HUES48 (cell line): ENCODE measurements around the gene MYL10.

ENCODE experiments used
- H3K27ac ChIP-seq: one replicate; pipeline ENCODE4 v1.7.0; 2013; ENCODE audit warnings: low read depth, low read length, inconsistent platforms
- H3K27me3 ChIP-seq: 2 replicates; pipeline ENCODE4 v1.6.1; 2013; ENCODE audit warnings: mild to moderate bottlenecking, low read length; ENCODE audit not compliant: control insufficient read depth, insufficient read depth
- H3K36me3 ChIP-seq: 2 replicates; pipeline ENCODE4 v1.6.1; 2013; ENCODE audit warnings: low read length; ENCODE audit not compliant: control insufficient read depth, insufficient read depth
- H3K4me1 ChIP-seq: 2 replicates; pipeline ENCODE4 v1.6.1; 2013; ENCODE audit warnings: mild to moderate bottlenecking, low read length; ENCODE audit not compliant: control insufficient read depth, insufficient read depth
- H3K4me3 ChIP-seq: 2 replicates; pipeline ENCODE4 v1.5.1; 2013; ENCODE audit warnings: mild to moderate bottlenecking, low read depth, low read length
- H3K9ac ChIP-seq: 2 replicates; pipeline ENCODE4 v1.6.1; 2013; ENCODE audit warnings: mild to moderate bottlenecking, low read depth, low read length, moderate library complexity
- H3K9me3 ChIP-seq: 2 replicates; pipeline ENCODE4 v1.6.1; 2013; ENCODE audit warnings: low read length; ENCODE audit not compliant: control insufficient read depth, insufficient read depth

MYL10 gene

DNA sequence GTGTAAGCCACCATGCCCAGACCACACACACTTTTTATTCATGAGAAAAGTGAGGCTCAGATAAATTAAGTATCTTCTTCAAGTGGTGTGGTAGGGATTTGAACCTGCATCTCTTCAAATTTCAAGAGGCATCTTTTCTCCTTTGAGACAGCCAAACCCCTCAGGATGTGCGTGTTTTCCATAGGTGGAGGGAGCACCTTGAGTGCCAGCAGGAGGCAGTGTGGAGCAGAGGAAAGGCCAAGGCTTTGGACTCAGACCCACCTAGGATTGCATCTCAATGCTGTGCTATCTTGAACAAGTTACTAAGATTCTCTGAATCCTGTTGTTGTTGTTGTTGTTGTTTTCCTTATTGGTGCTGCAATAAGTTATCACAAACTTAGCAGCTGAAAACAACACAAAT lies 40.2 kb upstream of the MYL10 start:
- H3K36me3 ChIP-seq: no peaks in the 10 kb centered on the region
- peaks cover 9% of the 10 kb centered on the region for H3K4me1 ChIP-seq
- no peaks in the 10 kb centered on the region for H3K9me3 ChIP-seq
- no peak overlapping the region for H3K9ac ChIP-seq
- no peak overlapping the region for H3K27ac ChIP-seq
- no peaks in the 10 kb centered on the region for H3K27me3 ChIP-seq
- no peak overlapping the region for H3K4me3 ChIP-seq

DNA sequence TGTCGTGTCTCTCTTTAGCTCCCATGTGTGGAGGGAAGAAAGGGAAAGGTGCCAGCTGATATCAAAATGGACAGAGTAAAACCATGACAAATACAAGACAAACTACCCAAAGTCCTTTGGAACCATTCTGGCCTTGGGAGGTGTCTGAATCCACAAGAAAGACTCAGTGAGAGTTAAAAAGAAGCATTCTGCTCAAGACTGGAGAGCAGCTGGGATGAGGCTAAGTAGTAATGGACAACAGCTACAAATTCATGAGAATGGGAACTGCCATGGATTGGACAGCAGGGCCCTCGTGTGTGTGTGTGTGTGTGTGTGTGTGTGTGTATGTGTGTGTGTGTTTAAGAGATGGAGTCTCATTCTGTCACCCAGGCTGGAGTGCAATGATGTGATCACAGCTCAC lies 39.6 kb upstream of the MYL10 start:
- H3K27ac ChIP-seq: no peak overlapping the region
- peaks cover 13% of the 10 kb centered on the region for H3K4me1 ChIP-seq
- no peaks in the 10 kb centered on the region for H3K9me3 ChIP-seq
- H3K36me3 ChIP-seq: no peaks in the 10 kb centered on the region
- H3K27me3 ChIP-seq: no peaks in the 10 kb centered on the region
- H3K4me3 ChIP-seq: no peak overlapping the region
- H3K9ac ChIP-seq: no peak overlapping the region

DNA sequence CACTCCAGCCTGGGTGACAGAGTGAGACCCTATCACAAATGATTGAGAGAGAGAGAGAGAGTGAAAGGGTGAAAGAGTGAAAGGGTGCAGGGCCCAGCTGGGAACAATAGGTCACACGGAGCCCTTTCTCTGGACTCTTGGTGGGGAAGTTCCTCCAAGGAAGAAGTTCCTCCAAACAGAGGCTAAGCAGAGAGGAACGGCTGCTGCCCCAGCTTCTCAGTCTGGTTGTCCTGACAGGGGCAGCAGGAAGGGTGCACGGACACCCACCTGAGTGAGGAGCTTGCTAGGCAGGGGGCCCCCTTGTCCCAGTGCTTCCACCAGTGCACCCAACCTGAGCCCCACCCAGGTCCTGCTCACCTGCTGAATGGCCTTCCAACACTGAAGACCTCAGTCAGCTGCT lies 38.8 kb upstream of the MYL10 start:
- Histone ChIP-seq H3K4me1 (peaks cover 13% of the 10 kb centered on the region), H3K27ac (no peak overlapping the region), H3K27me3 (no peaks in the 10 kb centered on the region), H3K9me3 (no peaks in the 10 kb centered on the region), H3K4me3 (no peak overlapping the region), H3K36me3 (no peaks in the 10 kb centered on the region), H3K9ac (no peak overlapping the region)

DNA sequence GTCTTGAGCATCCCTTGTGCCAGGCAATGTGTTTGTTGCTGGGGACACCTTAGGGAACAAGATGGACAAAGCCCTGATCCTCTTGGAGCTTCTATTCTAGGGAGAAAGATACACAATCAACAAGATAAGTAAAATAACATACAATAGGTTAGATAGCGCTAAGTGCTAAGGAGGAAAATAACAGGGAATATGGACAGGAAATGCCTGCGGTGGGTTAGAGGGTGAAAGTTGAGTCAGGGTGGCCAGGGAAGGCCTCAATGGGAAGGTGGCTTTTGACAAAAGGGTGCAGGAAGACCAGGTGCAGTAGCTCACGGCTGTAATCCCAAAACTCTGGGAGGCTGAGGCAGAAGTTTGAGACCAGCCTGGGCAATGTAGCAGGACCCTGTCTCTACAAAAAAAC lies 38.3 kb upstream of the MYL10 start:
- H3K36me3 ChIP-seq: no peaks in the 10 kb centered on the region
- H3K4me3 ChIP-seq: no peak overlapping the region
- no peaks in the 10 kb centered on the region for H3K27me3 ChIP-seq
- peaks cover 13% of the 10 kb centered on the region for H3K4me1 ChIP-seq
- no peak overlapping the region for H3K9ac ChIP-seq
- no peaks in the 10 kb centered on the region for H3K9me3 ChIP-seq
- H3K27ac ChIP-seq: no peak overlapping the region

DNA sequence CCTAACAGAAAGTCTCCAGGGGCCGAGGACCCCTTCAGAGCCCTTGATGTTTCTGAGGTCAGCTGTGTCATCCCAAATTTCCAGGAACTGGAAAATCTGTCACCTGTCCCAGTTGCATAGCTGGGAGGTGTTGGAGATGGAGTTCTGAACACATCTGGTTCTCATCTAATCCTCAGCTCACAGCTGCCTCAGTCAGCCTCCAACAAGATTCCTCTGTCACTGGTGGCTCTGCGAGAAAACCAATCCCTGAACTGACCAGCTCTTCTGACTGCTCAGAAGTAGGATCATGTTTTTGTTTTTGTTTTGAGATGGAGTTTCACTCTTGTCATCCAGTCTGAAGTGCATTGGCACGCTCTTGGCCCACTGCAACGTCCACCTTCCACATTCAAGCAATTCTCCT lies 37.6 kb upstream of the MYL10 start:
- no peaks in the 10 kb centered on the region for H3K36me3 ChIP-seq
- H3K27ac ChIP-seq: no peak overlapping the region
- no peaks in the 10 kb centered on the region for H3K27me3 ChIP-seq
- no peaks in the 10 kb centered on the region for H3K9me3 ChIP-seq
- no peak overlapping the region for H3K4me3 ChIP-seq
- H3K4me1 ChIP-seq: peaks cover 13% of the 10 kb centered on the region
- no peak overlapping the region for H3K9ac ChIP-seq

DNA sequence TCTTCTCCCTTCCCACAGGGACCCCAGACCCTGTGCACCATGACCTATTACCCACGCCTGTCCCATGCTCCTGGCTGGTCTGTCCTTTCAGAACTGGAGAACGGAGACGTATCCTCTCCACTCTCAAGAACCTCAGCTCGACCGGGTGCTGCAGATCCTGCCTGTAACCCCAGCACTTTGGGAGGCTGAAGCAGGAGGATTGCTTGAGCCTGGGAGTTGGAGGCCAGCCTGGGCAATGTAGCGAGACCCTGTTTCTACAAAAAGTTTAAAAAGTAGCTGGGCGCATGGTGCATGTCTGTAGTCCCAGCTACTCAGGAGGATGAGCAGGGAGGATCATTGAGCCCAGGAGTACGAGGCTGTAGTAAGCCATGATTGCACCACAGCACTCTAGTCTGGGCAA lies 37.2 kb upstream of the MYL10 start:
- H3K36me3 ChIP-seq: no peaks in the 10 kb centered on the region
- no peaks in the 10 kb centered on the region for H3K27me3 ChIP-seq
- no peaks in the 10 kb centered on the region for H3K9me3 ChIP-seq
- H3K9ac ChIP-seq: no peak overlapping the region
- H3K4me1 ChIP-seq: peaks cover 13% of the 10 kb centered on the region
- no peak overlapping the region for H3K4me3 ChIP-seq
- no peak overlapping the region for H3K27ac ChIP-seq

DNA sequence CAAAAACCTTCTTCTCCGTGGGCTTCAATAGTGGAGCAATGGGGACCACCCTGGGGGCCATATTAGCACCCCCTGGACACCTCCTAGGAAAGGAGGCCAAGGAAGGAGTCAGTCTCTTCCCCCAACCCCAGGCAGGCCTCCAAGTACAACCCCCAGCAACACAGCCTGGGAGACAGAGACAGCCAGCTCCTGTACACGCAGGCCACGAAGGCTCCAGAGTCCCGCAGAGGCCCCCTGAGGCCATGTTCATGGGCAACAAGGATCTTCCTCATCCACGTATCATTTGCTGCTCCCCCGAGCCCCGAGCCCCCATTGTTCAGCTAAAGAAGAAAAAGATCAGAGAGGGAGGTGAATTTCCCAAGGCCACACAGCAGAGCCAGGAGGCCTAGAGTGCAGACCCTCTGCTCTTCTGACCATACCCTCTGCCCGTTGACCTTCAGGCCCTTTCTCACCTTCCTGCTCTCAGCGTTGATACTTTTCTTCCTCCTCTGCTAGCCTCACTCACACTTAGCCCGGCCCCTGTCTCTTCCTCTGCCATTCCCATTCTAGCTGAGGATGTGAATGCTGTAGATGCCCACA lies 35.9 kb upstream of the MYL10 start:
- Histone ChIP-seq H3K4me1 (peaks cover 18% of the 10 kb centered on the region), H3K4me3 (no peak overlapping the region), H3K36me3 (no peaks in the 10 kb centered on the region), H3K27ac (peak overlapping the region; percentile 85), H3K27me3 (no peaks in the 10 kb centered on the region), H3K9me3 (no peaks in the 10 kb centered on the region), H3K9ac (no peak overlapping the region)

DNA sequence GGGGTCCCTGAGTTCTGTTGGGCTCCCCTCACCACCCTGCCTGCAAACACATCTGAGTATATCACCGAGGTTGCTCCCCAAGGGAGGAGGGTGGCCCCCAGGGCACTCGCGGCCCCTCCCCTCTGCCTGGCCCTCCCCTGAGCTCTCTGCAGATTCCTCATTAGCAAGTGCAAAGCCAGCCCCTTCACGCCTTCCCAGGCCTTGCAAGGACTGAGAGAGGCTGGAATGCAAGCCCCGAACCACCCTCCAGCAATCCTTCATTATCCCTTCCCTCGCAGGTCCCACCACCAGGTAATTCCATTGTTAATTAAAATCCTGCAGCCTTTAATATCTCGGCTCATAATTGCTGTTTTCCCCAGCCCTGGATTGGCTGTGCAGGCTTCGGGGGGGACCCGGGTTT lies 35.3 kb upstream of the MYL10 start:
- peak overlapping the region; percentile 85 for H3K27ac ChIP-seq
- H3K36me3 ChIP-seq: no peaks in the 10 kb centered on the region
- H3K4me1 ChIP-seq: peaks cover 21% of the 10 kb centered on the region
- H3K9ac ChIP-seq: no peak overlapping the region
- H3K9me3 ChIP-seq: no peaks in the 10 kb centered on the region
- H3K4me3 ChIP-seq: no peak overlapping the region
- H3K27me3 ChIP-seq: no peaks in the 10 kb centered on the region

DNA sequence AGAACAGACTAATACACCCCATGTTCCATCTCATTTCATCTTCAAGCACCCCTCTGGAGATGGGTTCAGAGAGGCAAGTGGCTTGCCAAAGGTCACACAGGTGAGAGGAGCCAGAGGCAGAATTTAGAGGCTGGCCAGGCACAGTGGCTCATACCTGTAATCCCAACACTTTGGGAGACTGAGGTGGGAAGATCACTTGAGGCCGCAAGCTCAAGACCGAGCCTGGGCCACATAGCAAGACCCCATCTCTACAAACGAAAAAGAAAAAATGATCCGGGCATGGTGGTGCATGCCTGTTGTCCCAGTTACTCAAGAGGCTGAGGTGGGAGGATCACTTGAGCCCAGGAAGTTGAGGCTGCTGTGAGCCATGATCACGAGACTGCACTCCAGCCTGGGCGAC lies 34.7 kb upstream of the MYL10 start:
- H3K27ac ChIP-seq: peak overlapping the region; percentile 85
- H3K36me3 ChIP-seq: no peaks in the 10 kb centered on the region
- no peak overlapping the region for H3K9ac ChIP-seq
- H3K4me3 ChIP-seq: no peak overlapping the region
- no peaks in the 10 kb centered on the region for H3K27me3 ChIP-seq
- H3K4me1 ChIP-seq: peaks cover 27% of the 10 kb centered on the region
- H3K9me3 ChIP-seq: no peaks in the 10 kb centered on the region

DNA sequence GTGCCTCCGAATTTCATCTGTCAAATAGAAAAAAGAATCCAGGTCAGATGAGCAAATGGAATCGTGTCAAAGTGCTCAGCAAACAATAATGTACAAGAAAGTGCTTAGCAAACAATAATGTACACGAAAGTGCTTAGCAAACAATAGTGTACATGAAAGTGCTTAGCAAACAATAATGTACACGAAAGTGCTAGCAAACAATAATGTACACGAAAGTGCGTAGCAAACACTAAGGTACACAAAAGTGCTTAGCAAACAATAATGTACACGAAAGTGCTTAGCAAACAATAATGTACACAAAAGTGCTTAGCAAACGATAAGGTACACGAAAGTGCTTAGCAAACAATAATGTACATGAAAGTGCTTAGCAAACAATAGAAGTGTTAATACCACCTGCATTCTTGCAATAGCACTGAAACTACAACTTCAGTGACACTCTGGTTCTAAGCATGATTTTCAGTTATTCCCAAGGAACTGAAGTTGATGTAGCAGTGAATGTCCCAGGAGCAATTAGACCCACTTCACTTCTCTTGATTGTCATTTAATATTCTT lies 33.4 kb upstream of the MYL10 start:
- H3K27ac ChIP-seq: no peak overlapping the region
- no peaks in the 10 kb centered on the region for H3K27me3 ChIP-seq
- H3K36me3 ChIP-seq: no peaks in the 10 kb centered on the region
- H3K4me3 ChIP-seq: no peak overlapping the region
- no peak overlapping the region for H3K9ac ChIP-seq
- H3K9me3 ChIP-seq: no peaks in the 10 kb centered on the region
- peaks cover 27% of the 10 kb centered on the region for H3K4me1 ChIP-seq

DNA sequence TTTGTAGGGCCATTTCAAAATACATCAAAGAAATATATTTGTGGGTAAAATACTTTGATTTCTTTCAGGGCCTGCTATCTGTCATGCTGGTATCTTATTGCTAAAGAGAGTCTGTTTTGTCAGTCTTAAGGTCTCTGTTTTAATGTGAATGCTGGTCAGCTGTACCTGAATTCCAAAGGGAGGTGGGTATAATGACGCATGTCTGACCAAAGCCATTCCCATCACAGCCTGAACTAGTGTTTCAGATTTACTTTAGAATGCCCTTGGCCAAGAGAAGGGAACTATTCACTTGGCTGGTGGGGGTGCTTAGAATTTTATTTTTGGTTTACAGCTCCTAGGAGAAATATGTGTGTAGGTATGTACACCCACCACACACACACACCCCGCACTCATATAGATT lies 30.6 kb upstream of the MYL10 start:
- Histone ChIP-seq H3K27ac (no peak overlapping the region), H3K4me1 (peaks cover 21% of the 10 kb centered on the region), H3K27me3 (no peaks in the 10 kb centered on the region), H3K4me3 (no peak overlapping the region), H3K9me3 (no peaks in the 10 kb centered on the region), H3K9ac (no peak overlapping the region), H3K36me3 (no peaks in the 10 kb centered on the region)
